K562 (cell line): ENCODE data around the gene NFKBIB.

Experiments
- C11orf30 ChIP-seq: fragments of 450-650 bp; IDR thresholded peaks from 2 replicates; pipeline ENCODE4 v1.6.1; 2016; ENCODE audit warnings: low read depth, mild to moderate bottlenecking
- CTCF ChIP-seq, 3 experiments: IDR thresholded peaks in 2 of 3; conservative IDR thresholded peaks in 1 of 3; 2 replicates each; pipeline ENCODE4 v1.5.1; 2011 to 2012; ENCODE audit warnings: low read length in 3 of 3, mild to moderate bottlenecking in 3 of 3, control low read depth in 2 of 3, improper control_type of control experiment in 1 of 3, inconsistent platforms in 1 of 3, low read depth in 1 of 3, mixed read lengths in 1 of 3, moderate library complexity in 1 of 3; ENCODE audit not compliant: insufficient read depth in 2 of 3
- HDAC6 ChIP-seq: IDR thresholded peaks from 2 replicates; pipeline ENCODE4 v1.6.1; 2012; ENCODE audit warnings: low read depth, mild to moderate bottlenecking, control low read depth, inconsistent platforms, low read length, moderate library complexity
- HNRNPH1 ChIP-seq: fragments of 200-400 bp; formaldehyde crosslinking; optimal IDR thresholded peaks from 2 replicates; pipeline ENCODE3; 2017; ENCODE audit warnings: low read depth, mild to moderate bottlenecking, low read length, moderate library complexity
- KAT7 ChIP-seq: sonication (generic); formaldehyde crosslinking; IDR thresholded peaks from 2 replicates; pipeline ENCODE4 v1.8.0; 2022; ENCODE audit warnings: missing genetic modification reagents, mild to moderate bottlenecking, borderline replicate concordance
- MLX ChIP-seq, 2 experiments: fragments of 450-650 bp in 1 of 2; sonication (generic) in 1 of 2; formaldehyde crosslinking; conservative IDR thresholded peaks; 2 replicates each; pipeline versions ENCODE4 v1.4.0 to v1.8.1; 2020 to 2022; ENCODE audit warnings: mild to moderate bottlenecking in 1 of 2, missing genetic modification reagents in 1 of 2
- PHF8 ChIP-seq: fragments of 200-600 bp; sonication (generic); IDR thresholded peaks from 2 replicates; pipeline ENCODE4 v1.6.1; 2012; ENCODE audit warnings: mixed run types, mild to moderate bottlenecking, inconsistent platforms, low read length, moderate library complexity, borderline replicate concordance
- RAD21 ChIP-seq, 2 experiments: fragments of 250-450 bp in 1 of 2; fragments of 450-650 bp in 1 of 2; sonication (Bioruptor Pico) in 1 of 2; formaldehyde crosslinking in 1 of 2; IDR thresholded peaks in 1 of 2; conservative IDR thresholded peaks in 1 of 2; 2 replicates each; pipeline versions ENCODE4 v1.4.0 to v1.8.0; 2020 to 2022; ENCODE audit warnings: mild to moderate bottlenecking in 2 of 2, moderate library complexity in 1 of 2
- SIN3B ChIP-seq: fragments of 450-650 bp; IDR thresholded peaks from 2 replicates; pipeline ENCODE4 v1.6.1; 2017; ENCODE audit warnings: low read depth, mild to moderate bottlenecking, moderate library complexity
- SRF ChIP-seq, 2 experiments: fragments of 250-450, 450-650 bp in 1 of 2; sonication (Bioruptor Pico) in 1 of 2; sonication (generic) in 1 of 2; formaldehyde crosslinking; IDR thresholded peaks; 2 replicates each; pipeline versions ENCODE4 v1.5.0 to v1.5.1; 2020 to 2022; ENCODE audit warnings: mild to moderate bottlenecking in 1 of 2, missing genetic modification reagents in 1 of 2
- THAP12 ChIP-seq: fragments of 250-450 bp; sonication (Bioruptor Pico); IDR thresholded peaks from 2 replicates; pipeline ENCODE4 v1.9.0; 2021; ENCODE audit warnings: mild to moderate bottlenecking, inconsistent platforms
- USF2 ChIP-seq: sonication (generic); formaldehyde crosslinking; IDR thresholded peaks from 2 replicates; pipeline ENCODE4 v1.5.0; 2020; ENCODE audit warnings: missing genetic modification reagents
- ZBTB11 ChIP-seq, 3 experiments: fragments of 200-800 bp in 1 of 3; fragments of 250-450 bp in 1 of 3; fragments of 450-650 bp in 1 of 3; sonication (Bioruptor Pico) in 1 of 3; sonication (Bioruptor generic) in 1 of 3; formaldehyde crosslinking in 1 of 3; IDR thresholded peaks; 2 replicates each; pipeline versions ENCODE4 v1.6.1 to v1.8.0; 2016 to 2022; ENCODE audit warnings: mild to moderate bottlenecking in 2 of 3, missing genetic modification characterization in 2 of 3, missing compliant biosample characterization in 1 of 3, moderate library complexity in 1 of 3
- ZNF445 ChIP-seq: fragments of 250-450 bp; sonication (Bioruptor Pico); IDR thresholded peaks from 2 replicates; pipeline ENCODE4 v1.4.0; 2020; ENCODE audit warnings: low read depth, mild to moderate bottlenecking, moderate library complexity

GRCh38 chr19:38904581-38905539, 5.1 kb downstream of the NFKBIB start:
- no peak for TF ChIP-seq MLX (CRISPR knock-in tag; conservative IDR thresholded peaks at IDR 0.05)
- TF ChIP-seq CTCF (IDR thresholded peaks at IDR 0.05 in 2 of 3, conservative IDR thresholded peaks at IDR 0.05 in 1 of 3; ENCODE audit: insufficient read depth in 2 of 3, low read depth in 1 of 3, low read length in 3 of 3): no peak
- TF ChIP-seq HNRNPH1: no peak
- TF ChIP-seq KAT7 (CRISPR knock-in tag): no peak
- TF ChIP-seq ZBTB11 (CRISPR knock-in tag; IDR thresholded peaks at IDR 0.05): no peak
- no peak for TF ChIP-seq HDAC6
- TF ChIP-seq ZNF445: no peak
- no peak for TF ChIP-seq SRF (CRISPR knock-in tag; IDR thresholded peaks at IDR 0.05)
- no peak for TF ChIP-seq RAD21 (CRISPR knock-in tag; conservative IDR thresholded peaks at IDR 0.05 in 1 of 2, IDR thresholded peaks at IDR 0.05 in 1 of 2)
- no peak for TF ChIP-seq C11orf30
- TF ChIP-seq PHF8: no peak
- TF ChIP-seq USF2 (CRISPR knock-in tag): no peak
- TF ChIP-seq SIN3B: no peak
- no peak for TF ChIP-seq THAP12 (CRISPR knock-in tag)
